NCI-H446 (cell line): ENCODE data around the gene TRMT2A.

Source experiments
- DNase-seq, 2 experiments: peaks; one replicate each; lab custom pipeline; 2025; lab: John Stamatoyannopoulos, UW

The TRMT2A gene

DNA sequence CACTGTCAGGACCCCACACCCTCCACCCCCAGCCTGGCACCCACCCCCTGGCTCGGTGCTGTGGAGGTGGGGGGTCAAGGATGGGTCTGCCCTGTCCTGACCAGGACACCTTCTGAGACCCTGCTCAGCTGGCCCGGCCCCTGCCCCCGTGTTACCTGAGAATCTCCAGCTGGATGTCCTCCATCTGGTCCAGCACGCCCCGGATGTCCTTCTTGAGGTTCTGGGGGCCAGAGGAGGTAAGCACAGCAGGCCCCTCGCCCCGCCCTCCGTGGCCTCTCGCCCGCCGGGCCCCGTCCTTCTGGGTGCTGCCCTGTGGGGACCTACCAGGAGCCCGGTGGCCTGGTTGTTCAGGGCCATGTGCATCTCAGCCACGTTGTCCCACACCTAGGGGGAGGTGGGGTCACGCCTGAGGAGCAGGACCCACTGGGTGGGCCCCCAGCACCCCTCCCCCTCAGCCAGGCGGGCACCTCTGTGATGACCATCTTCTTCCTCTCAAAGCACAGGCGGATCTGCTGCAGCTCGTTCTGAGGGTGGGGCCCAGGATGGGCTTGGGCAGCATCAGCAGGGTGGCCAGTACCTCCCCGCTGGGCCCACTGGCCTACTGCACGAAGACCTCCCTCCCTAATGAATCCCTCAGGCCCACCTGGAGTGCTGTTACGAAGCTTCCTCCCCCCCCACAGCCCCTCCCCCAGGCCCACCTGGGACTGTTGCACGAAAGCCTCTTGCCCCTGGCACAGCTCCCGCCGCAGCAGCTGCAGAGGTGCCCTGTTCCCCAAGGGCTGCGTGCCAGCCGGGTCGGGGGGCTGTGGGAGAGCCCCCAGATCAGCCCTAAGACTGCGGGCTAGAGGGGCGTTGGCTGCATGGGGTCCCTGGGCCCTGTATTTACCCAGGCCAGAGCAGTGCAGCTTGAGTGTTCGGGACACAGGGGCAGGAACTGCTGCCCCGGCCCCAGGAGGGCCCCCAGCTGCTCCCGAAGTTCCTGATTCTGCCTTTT is 32.5 kb upstream of the TRMT2A start:
- no peak for DNase-seq

- no peak for DNase-seq
Measured at GRCh38 chr22:20148414-20148813, 31.4 kb upstream of the TRMT2A start.

- DNase-seq = no peak
Measured at GRCh38 chr22:20147237-20147988, 30.4 kb upstream of the TRMT2A start.

DNA sequence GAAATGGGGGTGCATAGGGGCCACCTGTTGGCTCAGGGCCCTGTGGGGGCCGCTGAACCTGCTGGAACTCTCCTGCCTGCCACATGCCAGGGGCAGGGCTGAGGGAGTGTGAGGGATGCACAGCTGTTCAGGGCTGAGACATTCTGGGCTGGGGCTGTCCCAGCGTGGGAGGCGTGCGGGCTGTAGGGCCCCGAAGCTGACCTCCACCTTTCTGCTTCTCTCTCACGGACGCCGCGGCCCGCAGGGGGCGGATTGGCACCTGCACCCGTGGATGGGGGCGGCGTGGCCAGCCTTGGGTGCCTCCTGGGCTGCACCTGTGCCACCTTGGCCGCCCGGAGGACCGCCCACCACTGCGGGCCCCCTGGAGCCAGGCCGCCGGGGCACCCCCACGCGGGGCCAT is 29.8 kb upstream of the TRMT2A start:
- no peak for DNase-seq

GRCh38 chr22:20145832-20146223 is 28.8 kb upstream of the TRMT2A start:
- no peak for DNase-seq

DNA sequence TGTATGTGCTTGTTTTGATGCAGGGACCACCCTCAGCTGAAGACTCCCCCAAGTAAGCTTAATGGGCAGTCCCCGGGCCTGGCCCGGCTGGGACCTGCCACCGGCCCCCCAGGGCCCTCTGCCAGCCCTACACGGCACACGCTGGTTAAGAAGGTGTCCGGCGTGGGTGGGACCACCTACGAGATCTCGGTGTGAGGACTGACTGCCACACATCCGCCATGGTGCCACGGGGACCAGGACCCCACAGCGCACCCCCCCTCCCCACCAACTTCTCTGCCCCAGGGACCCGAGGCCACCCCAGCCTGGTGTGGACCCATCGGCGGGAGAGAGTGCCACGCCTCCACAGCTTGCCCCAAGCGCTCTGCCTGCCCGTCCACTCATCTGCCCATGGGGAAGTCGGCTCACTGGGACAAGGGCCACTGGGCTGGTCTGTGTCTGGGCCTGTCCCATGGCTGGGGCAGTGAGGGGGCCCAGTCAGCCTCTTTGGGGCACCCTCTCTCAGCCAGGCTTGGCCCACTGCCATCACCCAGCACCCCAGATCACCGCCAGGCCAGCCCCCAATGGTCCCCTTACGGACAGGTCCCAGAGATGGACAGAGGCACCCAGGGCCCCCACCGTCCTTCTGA is 28.3 kb upstream of the TRMT2A start:
- DNase-seq = no peak

DNA sequence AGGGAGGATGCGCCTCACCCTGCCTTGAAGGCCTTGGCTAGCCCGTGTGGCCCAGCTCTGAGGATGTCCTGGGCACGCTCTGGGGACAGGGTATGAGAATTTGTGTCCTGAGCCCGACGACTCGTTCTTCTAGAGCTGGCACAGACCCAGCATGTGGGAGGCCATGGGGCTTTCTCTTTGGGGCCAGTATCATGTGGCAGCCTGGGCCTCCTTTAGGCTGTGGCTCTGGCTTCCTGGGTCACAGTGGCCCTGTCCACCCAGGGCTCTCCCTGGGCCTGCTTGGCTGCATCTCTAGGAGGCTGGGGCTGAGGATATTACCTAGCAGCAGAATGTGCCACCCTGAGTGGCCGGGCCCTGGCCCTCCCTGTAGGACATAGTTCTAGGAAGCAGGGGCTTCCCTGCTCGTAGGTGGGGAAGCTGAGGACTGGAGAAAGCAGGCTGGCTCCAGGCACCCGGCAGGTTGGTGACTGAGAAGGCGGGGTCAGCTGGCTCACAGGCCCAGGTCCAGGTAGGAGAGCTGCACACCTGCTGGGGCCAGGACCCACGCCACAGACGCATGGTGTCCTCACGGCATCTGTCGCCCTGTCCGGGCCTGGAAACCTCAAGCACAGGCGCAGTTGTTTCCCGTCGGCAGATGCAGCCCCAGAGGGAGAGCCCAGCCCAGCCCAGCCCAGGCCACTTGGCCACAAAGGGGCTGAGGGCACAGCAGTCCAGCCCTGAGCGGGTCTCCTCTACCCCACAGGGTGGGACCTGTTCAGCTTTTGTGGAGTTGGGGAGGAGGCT is 27.0 kb upstream of the TRMT2A start:
- DNase-seq = no peak

GRCh38 chr22:20142711-20143621 is 25.9 kb upstream of the TRMT2A start:
- DNase-seq = no peak

DNA sequence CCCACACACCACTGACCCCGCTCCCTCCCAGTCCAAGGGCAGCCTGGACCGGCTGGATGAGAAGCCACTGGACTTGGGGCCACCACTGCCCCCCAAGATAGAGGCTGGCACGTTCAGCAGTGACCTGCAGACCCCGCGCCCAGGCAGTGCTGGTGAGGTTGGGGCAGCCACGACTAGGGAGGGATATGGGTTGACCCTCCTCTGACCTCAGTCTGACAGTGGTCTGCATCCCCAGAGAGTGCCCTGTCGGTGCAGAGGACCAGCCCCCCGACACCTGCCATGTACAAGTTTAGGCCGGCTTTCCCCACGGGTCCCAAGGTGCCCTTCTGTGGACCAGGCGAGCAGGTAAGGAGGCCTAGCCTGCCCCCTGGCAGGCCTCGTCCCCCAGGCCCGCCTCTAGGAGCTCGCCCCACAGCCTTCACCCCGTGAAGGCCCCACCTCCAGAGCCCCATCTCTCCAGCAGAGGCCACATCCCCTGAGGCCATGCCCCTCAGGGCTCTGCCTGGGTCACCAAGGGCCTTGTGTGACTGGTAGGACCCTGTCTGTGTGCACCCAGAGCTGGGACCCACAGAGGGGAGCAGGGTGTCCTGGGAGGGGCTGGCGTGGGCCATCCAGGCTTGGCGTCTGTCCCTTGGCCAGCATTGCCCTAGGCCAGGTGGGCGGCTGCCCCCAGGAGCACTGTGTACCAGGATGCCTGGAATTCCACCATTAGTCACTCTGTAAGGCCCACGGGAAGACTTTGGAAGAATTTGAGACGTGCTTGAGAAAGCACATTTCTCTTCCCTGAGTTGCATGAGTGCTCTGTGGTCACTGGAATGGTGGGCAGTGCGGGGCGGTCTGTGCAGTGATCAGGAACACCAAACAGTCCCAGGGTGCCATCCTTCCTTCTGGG is 24.4 kb upstream of the TRMT2A start:
- DNase-seq = no peak

GRCh38 chr22:20140521-20140964 is 23.5 kb upstream of the TRMT2A start:
- DNase-seq = no peak

- no peak for DNase-seq
Measured at GRCh38 chr22:20140107-20140445, 23.1 kb upstream of the TRMT2A start.

DNA sequence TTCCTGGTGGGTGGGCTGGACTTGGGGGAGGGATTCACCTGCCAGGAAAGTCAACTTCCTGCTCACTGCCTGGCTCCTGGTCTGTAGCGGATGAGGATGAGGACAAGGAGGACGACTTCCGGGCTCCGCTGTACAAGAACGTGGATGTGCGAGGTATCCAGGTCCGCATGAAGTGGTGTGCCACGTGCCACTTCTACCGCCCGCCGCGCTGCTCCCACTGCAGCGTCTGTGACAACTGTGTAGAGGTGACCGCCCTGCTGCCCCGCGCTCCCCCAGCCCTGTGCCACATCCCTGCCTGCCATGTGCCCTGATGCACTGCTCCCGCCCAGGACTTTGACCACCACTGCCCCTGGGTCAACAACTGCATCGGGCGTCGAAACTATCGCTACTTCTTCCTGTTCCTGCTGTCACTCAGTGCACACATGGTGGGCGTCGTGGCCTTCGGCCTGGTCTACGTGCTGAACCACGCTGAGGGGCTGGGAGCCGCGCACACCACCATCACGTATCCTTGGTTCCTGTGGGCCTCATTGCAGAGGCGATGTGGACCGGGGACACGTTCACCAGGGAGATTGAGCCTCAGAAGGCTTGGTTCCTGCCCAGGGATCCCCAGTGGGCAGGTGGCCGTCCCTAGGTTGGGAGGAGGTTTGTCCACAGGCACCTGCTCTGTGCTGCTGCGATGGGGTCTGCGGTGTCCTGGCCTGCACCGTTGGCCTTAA is 22.5 kb upstream of the TRMT2A start:
- no peak for DNase-seq

DNA sequence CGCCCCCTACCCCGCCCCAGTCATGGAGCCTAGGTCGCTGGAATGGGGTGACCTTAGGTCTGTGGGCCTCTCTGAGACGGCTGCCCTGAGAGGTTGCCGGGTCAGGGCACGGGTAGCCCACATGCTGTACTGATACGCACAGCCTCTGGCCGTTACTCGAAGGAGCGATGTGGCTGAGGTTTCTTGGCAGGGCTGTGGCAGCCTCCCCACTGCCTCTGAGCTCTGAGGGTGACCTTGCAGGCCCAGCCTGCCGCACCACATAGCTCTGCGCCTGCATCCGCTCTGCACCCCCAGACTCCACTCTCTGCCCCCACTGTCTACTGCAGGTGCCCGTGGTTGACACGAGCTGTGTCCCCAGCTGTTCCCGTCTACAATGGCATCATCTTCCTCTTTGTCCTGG is 21.8 kb upstream of the TRMT2A start:
- no peak for DNase-seq

GRCh38 chr22:20138417-20138738 is 21.4 kb upstream of the TRMT2A start:
- DNase-seq = no peak

- no peak for DNase-seq
Measured at GRCh38 chr22:20137671-20138416, 20.8 kb upstream of the TRMT2A start.

DNA sequence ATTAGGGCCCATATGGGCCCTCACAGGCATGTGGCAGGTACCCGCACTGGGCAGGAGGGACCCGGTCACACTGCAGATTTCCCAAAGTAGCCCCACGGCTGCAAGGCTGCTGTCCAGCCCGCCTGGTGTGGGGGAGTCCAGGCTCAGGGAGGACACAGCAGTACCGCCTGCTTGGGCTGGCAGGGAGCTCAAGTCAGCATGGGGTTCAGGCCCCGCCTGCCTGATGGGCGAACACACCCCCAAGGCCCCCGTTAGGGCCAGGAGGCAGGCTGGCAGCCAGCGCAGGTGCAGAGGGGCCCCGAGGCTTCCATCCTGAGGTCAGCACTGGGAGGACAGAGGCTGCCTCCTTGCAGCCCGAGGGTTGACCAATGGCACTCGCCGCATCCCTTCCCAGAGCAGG is 20.1 kb upstream of the TRMT2A start:
- DNase-seq = no peak

GRCh38 chr22:20136603-20136873 is 19.5 kb upstream of the TRMT2A start:
- DNase-seq = no peak

- DNase-seq = no peak
Measured at GRCh38 chr22:20135806-20136602, 19.0 kb upstream of the TRMT2A start.
